DMS53 treated with DMSO at 0.1 percent for 48 hours (cell line): Measurements from ENCODE around the gene IRX4.
"Not testable (repeated sequence)": the region's sequence is repeated elsewhere in the genome, so short reads cannot be mapped to it uniquely, and the experiment has no call there.

ENCODE experiments used
- DNase-seq: peaks from one replicate; lab custom pipeline; 2025; ENCODE audit not compliant: unreplicated experiment; lab: John Stamatoyannopoulos, UW

The IRX4 gene

DNA sequence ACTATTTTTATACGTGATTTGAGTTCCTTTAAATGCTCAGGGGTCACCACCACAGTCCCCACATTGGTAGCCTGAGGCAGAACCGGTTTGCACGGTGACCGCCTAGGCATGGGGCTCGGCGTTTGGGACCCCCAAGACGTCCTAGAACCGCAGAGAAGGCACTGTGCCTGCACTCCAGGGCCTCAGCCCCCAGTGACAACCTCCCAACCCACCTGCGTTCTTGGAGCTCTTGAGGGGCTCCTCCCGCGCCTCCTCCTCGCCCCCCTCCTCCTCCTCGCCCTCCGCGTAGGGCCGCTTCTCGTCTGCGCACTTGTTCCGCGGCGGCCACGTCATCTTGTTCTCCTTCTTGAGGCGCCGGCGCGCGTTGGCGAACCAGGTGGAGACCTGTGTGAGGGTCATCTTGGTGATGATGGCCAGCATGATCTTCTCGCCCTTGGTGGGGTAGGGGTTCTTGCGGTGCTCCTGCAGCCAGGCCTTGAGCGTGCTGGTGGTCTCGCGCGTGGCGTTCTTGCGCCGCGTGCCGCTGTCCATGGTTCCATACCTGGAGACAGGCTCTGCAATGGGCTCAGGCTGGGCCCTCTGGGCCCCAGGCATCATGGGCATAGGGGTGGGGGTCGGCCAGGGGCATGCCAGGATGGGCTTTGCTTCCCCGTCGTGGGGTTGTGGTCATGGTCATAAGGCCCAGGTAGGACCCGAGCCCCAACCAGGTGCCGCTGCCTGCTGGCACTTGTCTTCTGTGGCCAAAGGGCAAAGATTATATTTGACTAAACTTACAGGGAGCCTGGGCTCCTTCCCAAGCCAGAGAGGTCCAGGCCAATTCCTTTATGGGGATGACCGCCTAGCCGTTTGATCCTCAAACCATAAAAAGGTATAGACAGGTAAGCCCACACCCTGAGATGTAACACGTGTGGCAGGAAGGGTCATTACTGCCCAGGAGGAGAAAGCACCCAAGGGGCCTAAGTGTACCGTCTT lies 3.1 kb downstream of the IRX4 start:
- DNase-seq, result no peak

DNA sequence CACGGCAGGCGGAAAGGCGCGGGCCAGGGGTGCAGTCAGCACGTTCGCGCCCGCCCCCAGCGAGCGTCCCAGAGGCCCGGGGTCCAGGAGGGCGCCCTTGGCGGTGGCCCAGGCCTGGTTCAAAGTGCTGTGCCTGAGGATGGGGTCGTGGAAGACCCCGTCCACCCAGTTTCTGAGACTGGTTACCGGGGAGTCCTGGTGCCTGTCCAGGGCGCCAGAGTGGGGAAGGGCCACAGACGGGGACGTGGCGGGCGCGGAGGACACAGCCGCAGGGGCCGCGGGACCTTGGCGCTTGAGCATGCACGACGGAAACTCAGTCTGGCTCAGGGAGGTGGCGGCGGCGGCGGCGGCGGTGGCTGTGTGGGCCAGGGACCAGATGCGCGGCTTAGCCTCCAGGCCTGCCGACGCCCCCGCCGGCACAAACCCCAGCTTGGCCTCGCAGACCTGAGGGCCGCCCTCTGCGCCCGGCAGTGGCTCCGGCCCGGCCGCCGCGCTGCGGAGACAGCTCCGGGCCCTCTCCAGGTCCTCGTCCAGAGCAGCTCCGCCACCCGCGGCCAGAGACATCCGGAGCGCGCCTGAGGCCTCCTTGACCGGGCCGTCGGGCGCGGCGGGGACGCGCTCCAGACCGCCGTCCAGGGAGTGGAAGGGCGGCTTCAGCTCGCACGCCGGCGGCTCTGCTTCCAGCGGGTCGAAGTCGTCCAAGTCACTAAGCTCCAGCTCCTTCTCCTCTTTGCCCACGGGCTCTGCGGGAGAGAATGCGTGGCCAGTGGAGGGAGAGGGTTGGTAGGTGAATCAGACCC lies 4.5 kb downstream of the IRX4 start:
- no peak for DNase-seq

DNA sequence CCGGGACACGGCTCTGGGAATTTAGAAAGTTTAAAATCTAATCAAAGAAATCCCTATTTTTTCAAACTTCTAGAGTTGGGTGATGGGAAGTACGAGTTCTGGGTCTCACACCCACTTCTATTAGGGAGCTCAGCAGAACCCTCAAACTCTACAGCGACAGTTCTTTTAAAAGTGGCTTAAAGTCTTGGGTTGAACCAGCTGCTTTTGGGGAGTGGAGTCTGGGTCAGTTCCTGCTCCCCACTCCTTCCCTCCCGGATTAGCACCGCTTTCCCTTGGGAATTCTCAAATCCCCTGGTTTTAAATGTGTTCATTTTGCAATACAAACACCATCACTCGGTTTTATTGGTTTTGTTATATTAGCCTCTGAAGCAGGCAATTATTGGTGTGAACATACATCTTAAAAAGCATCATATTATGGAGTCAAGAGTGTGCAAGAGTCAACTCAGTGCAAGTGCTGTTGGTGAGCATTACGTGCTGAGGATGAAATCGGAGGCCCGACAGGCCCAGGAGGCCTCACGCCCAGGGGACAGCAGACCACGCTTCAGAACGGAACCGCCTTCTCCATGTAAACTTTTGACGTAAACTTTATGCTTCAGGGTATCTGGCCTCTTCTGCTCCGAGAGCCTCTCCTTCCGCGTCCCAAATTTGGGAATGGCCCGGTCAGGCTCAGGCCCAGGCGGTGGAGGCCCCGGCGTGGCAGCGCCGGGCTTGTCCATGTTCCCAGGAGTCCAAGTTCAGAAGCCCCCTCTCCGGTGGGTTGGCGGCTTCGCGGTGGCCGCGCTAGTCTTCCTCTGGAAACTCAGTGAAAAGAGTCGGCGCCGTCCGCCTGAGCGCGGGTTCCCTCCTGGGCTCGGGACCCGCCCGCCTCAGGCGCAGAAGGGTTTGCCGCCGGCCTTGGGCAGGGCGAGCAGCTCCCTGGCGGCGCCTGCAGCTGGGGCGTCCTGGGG lies 5.3 kb downstream of the IRX4 start:
- DNase-seq, result no peak

DNA sequence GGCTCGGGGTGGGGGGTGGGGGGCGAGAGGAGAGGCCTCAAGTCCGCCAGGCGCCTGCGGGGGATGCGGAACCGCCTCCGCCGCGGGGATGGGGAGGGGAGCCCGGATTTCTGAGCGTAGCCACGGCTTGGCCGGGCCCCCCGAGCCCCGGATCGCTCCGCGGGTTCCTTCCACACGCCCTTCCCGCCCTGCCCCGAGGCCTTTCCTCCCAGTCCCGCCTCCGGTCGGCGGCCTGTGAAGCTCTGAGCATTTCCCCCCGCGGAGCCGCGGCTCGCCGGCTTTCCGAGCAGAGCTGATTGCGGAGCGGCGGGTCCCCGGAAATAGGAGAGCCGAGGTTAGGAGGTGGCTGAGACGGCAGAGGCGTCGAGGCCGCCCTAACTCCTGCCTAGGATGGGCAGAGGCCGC lies 6.1 kb downstream of the IRX4 start:
- no peak for DNase-seq

DNA sequence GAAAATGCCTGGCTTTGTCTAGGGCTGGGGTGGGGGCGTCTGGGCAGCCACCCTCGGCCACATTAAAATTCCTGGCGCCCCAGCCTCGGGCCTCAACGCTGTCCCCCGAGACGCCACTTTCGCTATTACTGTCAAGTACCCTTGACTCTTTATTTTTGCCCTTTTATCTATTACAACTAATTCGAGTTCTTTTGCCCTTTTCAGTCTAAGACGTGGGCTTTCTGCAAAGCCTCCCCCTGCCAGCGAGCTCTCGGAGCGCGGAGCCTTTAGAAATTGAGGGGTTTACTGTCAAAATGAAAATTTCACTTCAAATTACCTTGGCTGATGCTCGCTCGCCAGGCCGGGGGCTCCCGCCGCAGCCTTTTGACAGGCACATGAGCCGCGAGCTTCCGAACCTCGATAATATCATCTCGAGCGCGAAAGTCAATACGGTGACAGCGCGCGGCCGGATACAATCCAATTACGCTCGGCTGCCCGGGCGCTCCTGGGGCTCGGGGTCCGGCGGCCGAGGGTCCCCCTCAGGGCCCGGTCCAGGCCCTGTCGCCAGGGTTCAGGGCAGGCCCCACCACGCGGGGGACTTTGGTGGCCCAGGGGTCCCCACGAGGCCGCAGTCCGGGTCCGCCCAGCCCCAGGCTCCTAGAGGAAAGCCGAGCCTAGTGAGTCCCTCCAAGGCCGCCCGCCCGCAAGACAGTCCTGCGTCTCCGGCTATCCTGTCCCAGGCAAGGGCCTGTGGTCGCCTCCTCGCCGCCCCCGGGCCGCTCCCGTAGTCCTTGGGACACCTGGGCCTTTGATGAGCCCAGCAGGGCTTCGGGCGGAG lies 6.7 kb downstream of the IRX4 start:
- DNase-seq, result no peak

DNA sequence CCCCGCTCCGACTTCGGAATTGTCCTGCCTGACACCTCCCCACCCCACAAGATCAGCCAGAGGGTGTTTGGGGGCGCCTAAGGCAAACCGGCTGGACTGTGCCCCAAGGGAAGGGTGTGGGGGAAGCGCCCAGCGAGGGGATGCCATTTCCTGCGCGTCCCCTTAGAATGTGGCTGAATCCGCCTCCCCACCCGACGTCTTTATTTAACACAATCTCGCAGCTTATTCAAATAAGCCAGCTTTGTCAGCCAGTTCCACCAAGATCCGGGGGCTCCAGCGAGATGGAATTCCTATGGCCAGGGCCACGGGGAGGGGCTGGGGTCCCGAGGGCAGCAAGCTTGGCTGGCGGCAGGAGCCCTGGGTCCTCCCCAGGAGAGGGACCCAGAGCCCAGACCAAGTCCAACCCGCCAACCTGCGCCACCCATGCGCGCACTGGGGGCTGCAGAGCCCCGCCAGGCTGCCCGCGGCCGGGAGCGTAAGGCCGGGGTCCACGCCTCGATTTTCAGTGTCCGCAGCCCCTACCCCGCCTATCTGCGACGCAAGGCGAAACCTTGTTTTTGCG lies 7.4 kb downstream of the IRX4 start:
- no peak for DNase-seq

DNA sequence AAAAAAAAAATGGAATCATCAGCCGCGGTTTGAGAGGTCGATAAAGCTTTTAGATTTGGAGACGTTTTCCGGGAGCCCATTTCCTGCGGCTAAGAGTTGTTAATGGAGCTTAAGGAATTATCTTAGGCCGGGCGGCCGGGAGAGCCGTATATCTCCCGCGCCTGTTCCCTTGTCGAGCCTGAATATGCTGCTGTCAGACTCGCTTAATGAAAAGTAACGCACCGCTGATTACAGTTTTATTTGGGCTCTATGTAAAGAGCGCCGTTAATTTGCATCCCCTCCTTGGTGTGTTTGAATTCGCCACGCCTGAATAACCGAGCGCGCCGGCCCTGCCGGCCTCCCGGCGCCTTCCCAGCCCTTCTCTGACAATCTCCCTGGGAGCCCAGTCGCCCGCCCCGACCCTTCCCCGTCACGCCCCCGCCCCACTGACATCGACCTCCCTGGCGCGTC lies 7.9 kb downstream of the IRX4 start:
- no peak for DNase-seq

DNA sequence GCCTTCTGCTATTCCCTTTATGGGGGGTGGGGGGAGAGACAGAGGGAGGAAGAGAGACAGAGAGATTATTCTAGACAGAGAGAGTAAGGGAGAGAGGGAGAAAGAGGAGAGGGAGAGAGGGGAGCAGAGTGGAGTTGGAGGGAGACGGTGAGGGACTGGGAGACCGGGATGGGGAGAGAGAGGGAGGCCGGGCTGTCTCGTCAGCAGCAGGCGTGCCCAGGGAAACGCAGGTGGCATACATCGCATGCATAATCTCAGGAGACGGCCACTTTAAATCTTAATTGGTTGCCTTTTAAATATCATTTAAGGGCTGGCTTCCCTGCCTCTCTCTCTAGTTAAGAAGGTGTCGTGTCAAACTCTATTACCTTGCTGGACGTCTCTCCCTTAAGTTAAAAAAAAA lies 8.4 kb downstream of the IRX4 start:
- DNase-seq, result no peak

DNA sequence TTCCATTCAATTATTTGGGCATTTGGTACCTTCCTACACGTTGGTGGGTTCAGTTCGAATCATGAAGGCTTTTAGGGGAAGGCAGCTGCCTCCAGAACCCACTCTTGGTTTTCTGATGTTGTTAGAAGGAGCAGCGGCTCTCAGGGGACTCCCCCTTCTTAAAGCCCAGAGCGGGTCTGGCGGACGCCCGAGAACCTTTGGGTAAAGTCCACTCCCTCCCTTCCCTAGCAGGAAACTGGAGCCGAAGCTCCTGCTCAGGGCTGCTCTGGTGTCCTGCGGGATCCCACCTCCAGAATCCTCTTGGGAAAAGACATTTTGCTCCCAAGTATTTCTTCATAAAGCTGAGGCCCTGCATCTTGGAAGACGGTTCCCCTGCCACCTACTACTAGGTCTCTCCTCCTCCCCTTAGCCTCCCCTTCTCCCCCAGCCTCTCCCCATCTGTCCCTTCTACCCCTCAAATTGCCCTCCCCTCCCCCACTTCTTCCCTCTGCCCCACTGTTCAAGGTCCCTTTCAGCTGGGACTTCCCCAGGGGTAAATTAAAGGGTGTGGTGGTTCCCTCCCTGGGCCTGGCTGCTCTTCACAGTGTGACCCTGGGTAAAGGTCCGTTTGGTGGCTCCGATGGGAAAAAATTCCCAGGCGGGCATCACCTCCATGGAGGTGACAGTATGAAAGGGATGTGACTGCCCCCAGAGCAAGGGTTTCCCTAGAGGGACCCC lies 9.3 kb downstream of the IRX4 start:
- DNase-seq, result no peak

DNA sequence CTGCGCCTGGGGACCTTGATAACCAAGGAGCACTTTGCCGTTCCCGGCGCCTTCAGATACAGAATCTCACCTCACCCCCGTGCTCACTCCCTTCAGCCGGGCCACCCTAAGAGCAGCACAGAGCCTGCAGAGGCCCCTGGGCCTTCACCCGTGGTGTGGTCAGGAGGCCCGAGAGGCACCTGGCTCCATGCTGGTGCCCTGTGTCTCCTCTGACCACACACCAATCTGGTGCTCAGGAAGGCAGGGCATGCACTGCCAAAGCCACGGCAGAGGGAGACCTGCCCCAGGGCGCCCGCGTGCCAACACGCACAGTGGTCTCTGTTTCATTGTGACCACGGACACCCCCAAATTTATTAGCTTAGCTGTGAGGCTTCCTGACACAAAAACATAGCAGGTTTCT lies 11.3 kb downstream of the IRX4 start:
- DNase-seq, result no peak

DNA sequence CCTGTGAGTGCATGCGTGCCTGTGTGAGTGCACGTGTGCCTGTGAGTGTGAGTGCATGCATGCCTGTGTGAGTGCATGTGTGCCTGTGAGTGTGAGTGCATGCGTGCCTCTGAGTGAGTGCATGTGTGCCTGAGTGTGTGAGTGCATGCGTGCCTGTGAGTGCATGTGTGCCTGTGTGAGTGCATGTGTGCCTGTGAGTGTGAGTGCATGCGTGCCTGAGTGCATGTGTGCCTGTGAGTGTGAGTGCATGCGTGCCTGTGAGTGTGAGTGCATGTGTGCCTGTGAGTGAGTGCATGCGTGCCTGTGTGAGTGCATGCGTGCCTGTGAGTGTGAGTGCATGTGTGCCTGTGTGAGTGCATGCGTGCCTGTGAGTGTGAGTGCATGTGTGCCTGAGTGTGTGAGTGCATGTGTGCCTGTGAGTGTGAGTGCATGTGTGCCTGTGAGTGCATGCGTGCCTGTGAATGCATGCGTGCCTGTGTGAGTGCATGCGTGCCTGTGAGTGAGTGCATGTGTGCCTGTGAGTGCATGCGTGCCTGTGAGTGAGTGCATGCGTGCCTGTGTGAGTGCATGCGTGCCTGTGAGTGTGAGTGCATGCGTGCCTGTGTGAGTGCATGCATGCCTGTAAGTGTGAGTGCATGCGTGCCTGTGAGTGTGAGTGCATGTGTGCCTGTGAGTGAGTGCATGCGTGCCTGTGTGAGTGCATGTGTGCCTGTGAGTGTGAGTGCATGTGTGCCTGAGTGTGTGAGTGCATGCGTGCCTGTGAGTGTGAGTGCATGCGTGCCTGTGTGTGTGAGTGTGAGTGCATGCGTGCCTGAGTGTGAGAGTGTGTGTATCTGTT lies 12.1 kb downstream of the IRX4 start:
- DNase-seq, result not testable (repeated sequence)

DNA sequence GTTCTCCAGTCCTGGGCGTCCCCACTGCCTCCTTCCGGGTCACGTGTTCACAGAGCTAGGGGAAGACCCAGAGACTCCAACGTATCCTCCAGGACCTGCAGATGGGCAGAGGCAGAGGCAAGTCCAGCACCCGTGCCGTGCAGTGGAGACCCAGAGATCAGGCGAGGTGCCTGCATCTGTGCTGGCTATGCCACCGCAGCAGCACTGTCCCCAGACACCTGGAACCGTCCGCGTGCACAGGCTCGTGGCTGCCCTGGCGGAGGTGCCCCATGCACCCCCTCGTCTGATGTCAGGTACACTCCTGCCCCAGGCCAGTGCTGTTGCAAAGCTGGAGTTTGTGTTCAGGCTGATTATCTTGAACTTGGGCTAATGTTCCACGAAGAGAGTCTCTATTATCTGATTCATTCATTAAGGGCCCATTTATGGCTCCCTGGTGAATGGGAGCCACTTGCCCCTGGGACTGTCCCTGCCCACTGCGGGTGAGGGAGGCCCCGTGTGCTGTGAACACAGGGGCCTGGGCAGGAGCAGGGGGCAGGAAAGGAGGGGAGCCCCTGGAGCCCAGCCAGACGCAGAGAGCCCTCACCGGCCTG lies 13.7 kb downstream of the IRX4 start:
- DNase-seq, result no peak

DNA sequence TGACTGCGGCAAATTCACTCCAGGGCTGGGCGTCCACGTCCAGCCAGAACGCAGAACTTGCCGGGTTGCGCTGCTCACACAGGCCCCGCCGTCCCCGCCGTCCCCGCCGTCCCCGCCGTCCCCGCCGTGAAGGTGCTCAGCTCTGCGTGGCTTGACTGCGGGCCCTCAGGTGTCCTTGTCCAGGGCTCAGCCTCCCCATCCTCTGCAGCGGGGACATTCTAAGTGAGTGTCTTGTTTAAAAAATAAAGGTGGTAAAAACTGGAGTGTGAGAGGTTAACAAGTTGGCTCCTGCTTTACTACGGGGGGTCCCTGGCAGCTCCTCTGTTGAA lies 14.9 kb downstream of the IRX4 start:
- no peak for DNase-seq

DNA sequence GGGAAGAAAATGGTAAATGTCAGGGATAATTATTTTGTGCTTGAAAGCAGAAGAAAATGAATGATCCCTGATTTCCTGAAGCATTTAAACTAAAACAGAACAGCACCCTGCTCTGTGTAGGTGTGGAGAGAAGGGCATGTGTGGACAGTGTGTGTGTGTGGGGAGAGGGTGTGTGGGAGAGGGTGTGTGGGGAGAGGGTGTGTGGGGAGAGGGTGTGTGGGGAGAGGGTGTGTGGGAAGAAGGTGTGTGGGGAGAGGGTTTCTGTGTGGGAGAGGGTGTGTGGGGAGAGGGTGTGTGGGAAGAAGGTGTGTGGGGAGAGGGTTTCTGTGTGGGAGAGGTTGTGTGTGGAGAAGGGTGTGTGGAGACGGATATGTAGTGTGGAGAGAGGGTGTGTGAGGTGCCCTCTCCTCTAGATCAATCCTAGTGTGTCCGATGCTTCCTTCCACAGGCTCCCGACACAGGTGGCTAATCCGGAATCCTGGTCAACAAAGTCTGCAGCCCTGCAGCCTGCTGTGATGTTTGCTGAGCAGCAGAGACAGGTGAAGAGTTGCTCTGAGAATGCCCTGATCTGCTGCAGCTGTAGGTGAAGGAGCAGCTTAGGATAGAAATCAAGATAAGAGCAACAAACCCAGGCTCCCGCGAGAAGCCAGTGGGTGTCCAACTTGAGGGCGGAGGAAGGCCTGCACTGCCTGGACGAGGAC lies 15.5 kb downstream of the IRX4 start:
- DNase-seq, result no peak

DNA sequence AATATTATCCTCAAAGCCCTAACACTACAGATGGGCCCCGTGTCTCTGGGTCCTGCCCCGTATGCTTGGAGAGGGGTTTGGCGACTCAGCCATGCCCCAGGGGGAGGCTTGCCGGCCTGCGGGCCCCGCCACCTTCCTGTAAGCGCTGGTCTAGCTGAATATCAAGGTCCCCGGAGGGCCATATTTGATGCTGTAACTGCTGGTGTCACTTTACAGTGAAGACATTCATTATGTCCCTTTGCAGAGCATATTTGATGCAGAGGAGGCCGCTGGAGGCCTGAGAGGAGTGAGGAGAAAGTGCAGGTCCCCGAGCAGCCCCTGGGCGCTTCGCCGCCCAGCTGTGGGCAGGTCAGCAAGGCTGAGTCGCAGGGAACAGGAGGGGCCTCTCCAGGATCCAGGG lies 16.8 kb downstream of the IRX4 start:
- DNase-seq, result no peak

DNA sequence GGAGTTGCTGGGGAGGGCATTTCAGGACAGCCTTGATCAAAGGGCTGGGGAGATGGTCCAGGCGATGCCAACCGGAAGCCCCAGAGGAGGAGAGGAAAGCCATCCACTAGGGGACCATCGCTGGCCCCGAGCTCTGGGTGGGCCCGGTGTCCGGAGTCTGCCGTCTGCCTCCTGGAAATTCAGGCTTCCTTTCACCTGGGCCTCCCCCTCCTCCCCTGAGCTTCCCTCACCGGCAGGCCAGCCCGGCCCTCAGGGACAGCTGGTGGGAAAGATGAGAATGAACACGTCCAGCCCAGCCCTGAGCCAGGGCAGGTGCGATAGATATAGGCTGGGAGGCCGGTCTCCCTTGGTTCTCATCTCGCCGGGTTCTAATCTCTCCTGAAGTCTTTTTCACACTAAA lies 17.2 kb downstream of the IRX4 start:
- DNase-seq, result no peak

DNA sequence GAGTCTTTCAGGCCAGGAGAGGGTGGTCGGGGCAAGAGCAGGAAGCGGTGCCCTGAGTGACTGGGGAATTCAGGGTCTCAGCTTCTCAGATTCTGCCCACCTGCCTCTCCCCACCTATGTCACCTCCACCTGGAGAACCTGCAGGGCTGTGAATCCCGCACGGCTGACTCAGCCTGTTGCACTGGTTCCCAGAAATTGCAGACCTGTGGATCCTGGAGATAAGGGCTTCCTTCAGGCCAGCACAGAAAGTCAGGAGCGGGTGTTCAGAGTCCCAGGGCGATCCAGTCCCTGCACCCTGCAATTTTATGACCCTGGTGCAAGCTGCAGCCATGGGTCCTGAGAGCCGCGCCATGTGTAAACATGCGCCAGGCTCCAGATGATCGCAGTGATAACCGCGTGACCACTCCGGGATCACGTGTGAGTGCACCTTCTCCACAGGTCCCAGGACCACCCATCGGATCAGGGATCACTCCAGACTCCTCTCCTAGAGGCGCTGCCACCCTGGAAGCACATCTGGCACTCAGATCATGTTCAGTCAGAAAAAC lies 17.8 kb downstream of the IRX4 start:
- no peak for DNase-seq
